ENCODE measurements around the gene FAM9B. TPM values are rescaled to one million over a fixed set of nuclear protein-coding genes. Genes with fewer than 3 reads are reported as not detected.

Gene FAM9B
- total RNA-seq = not detected

GRCh38 chrX:9033989-9034388 lies at the start of gene FAM9B:
Gene FAM9B, minus strand, starts transcription at chrX:9034127. Its CDS starts 1,141 bp downstream, at chrX:9032986.
- H3K36me3 ChIP-seq = no peaks in the 10 kb centered on the region

GRCh38 chrX:9081271-9081670 lies 47.3 kb upstream of the FAM9B start:
- no peaks in the 10 kb centered on the region for H3K27me3 ChIP-seq
- H3K27ac ChIP-seq = no peak overlapping the region
- H3K4me1 ChIP-seq = no peaks in the 10 kb centered on the region
- no peaks in the 10 kb centered on the region for H3K9me3 ChIP-seq
- no peak overlapping the region for H3K4me3 ChIP-seq
- intact Hi-C loops (cut with DNase I) = no loop called here
- DNase-seq (ENCODE audit: extremely low spot score in 2 of 2) = no peak
- H3K36me3 ChIP-seq = no peaks in the 10 kb centered on the region
- TF ChIP-seq POLR2A (IDR thresholded peaks at IDR 0.05) = no peak

More at GRCh38 chrX:9033989-9034388, at the start of gene FAM9B:
- Histone ChIP-seq H3K27ac (no peak within 1 kb of the TSS), H3K9me3 (no peaks in the 10 kb centered on the region), H3K27me3 (no peaks in the 10 kb centered on the region), H3K4me1 (no peaks in the 10 kb centered on the region), H3K4me3 (no peak within 1 kb of the TSS)
- no peak for DNase-seq (ENCODE audit: extremely low spot score in 2 of 2)
- intact Hi-C loops (cut with DNase I) = no loop called here
- TF ChIP-seq CTCF (IDR thresholded peaks at IDR 0.05) (no peak), POLR2A (IDR thresholded peaks at IDR 0.05) (no peak), POLR2AphosphoS5 (IDR thresholded peaks at IDR 0.05; ENCODE audit: insufficient read depth in 1 of 2, low read depth in 1 of 2) (no peak)

- Histone ChIP-seq H3K27me3 (no peaks in the 10 kb centered on the region), H3K9me3 (no peaks in the 10 kb centered on the region), H3K4me1 (no peaks in the 10 kb centered on the region), H3K4me3 (no peak overlapping the region), H3K36me3 (no peaks in the 10 kb centered on the region), H3K27ac (no peak overlapping the region)
- DNase-seq (ENCODE audit: extremely low spot score in 2 of 2) = no peak
- TF ChIP-seq POLR2A (IDR thresholded peaks at IDR 0.05) = no peak
- TF ChIP-seq POLR2AphosphoS5 (IDR thresholded peaks at IDR 0.05; ENCODE audit: insufficient read depth in 1 of 2, low read depth in 1 of 2) = no peak
- no peak for TF ChIP-seq CTCF (IDR thresholded peaks at IDR 0.05)
- intact Hi-C loops (cut with DNase I) = no loop called here
Measured at GRCh38 chrX:9074326-9074725, 40.4 kb upstream of the FAM9B start.

- intact Hi-C loops (cut with DNase I) = no loop called here
- no peaks in the 10 kb centered on the region for H3K9me3 ChIP-seq
- H3K4me1 ChIP-seq = no peaks in the 10 kb centered on the region
- DNase-seq (ENCODE audit: extremely low spot score in 2 of 2) = no peak
- no peak overlapping the region for H3K4me3 ChIP-seq
- H3K27ac ChIP-seq = no peak overlapping the region
- no peak for TF ChIP-seq POLR2A (IDR thresholded peaks at IDR 0.05)
- no peak for TF ChIP-seq POLR2AphosphoS5 (IDR thresholded peaks at IDR 0.05; ENCODE audit: insufficient read depth in 1 of 2, low read depth in 1 of 2)
- TF ChIP-seq CTCF (IDR thresholded peaks at IDR 0.05) = no peak
- H3K27me3 ChIP-seq = no peaks in the 10 kb centered on the region
- no peaks in the 10 kb centered on the region for H3K36me3 ChIP-seq
Measured at GRCh38 chrX:9072281-9072680, 38.4 kb upstream of the FAM9B start.

GRCh38 chrX:9071031-9071650 lies 37.2 kb upstream of the FAM9B start:
- no peak for DNase-seq (ENCODE audit: extremely low spot score in 2 of 2)
- H3K27ac ChIP-seq = no peak overlapping the region
- intact Hi-C loops (cut with DNase I) = no loop called here

More at GRCh38 chrX:9071031-9071650, 37.2 kb upstream of the FAM9B start:
- Histone ChIP-seq H3K27me3 (no peaks in the 10 kb centered on the region), H3K9me3 (no peaks in the 10 kb centered on the region), H3K36me3 (no peaks in the 10 kb centered on the region), H3K4me3 (no peak overlapping the region), H3K4me1 (no peaks in the 10 kb centered on the region)
- TF ChIP-seq POLR2AphosphoS5 (IDR thresholded peaks at IDR 0.05; ENCODE audit: insufficient read depth in 1 of 2, low read depth in 1 of 2) (no peak), CTCF (IDR thresholded peaks at IDR 0.05) (no peak), POLR2A (IDR thresholded peaks at IDR 0.05) (no peak)

All from vagina (tissue), 2 donors.